HepG2 (cell line): Measurements from ENCODE around the gene UTF1. TPM values are rescaled to one million over a fixed set of nuclear protein-coding genes. Genes with fewer than 3 reads are reported as not detected.

ENCODE experiments used
- ATAC-seq: fragments of 200-7000 bp; cut with Tn5 transposase; 3 replicates; pipeline ENCODE4 v1.9.1; 2020; ENCODE audit warnings: mild to moderate bottlenecking, moderate library complexity
- BruUV-seq: library from RNA; stranded (reverse); fragments of 400-500 nt; replicated peaks from 2 replicates; lab custom pipeline; 2021; lab: Mats Ljungman, UMichigan
- CTCF ChIA-PET: fragments of 300-600 bp; formaldehyde crosslinking; extraction: SDS; loops from one replicate; lab custom pipeline; 2021; ENCODE audit warnings: low total read pairs, inconsistent platforms, low intra/inter-chr PET ratio; lab: Yijun Ruan, JAX
- POLR2A ChIA-PET: fragments of 350-600 bp; sonication (Branson Sonifier 250); formaldehyde crosslinking; loops from one replicate; lab custom pipeline; 2020; ENCODE audit warnings: antibody characterized with exemption, inconsistent platforms; lab: Yijun Ruan, JAX
- DNase-seq: peaks from one replicate; pipeline ENCODE4 v3.0.0-alpha.2; 2015; ENCODE audit warnings: low spot score
- FAIRE-seq: peaks from 3 replicates; lab custom pipeline; 2011; peaks lifted over from hg19 to GRCh38; lab: Jason Lieb, UNC
- H2AFZ ChIP-seq: one replicate; pipeline ENCODE4 v1.6.1; 2011; ENCODE audit warnings: low read length, inconsistent platforms
- H3K27ac ChIP-seq: fragments of 300-600 bp; 3 replicates; pipeline ENCODE4 v1.8.0; 2011; ENCODE audit warnings: mixed run types, mild to moderate bottlenecking, mixed read lengths, low read length, inconsistent platforms; ENCODE audit not compliant: insufficient read depth; ENCODE audit errors: extremely low read length
- H3K27me3 ChIP-seq, 2 experiments: fragments of 200-600 bp in 1 of 2; 2 replicates in 1 of 2; 3 replicates in 1 of 2; pipeline versions ENCODE4 v1.6.0 to v1.8.0; 2011; ENCODE audit warnings: low read length in 2 of 2, mild to moderate bottlenecking in 2 of 2, moderate library complexity in 2 of 2, inconsistent platforms in 1 of 2; ENCODE audit not compliant: insufficient read depth in 2 of 2, control insufficient read depth in 1 of 2
- H3K36me3 ChIP-seq, 2 experiments: fragments of 200-600 bp in 1 of 2; replicated peaks in 1 of 2; 2 replicates in 1 of 2; 3 replicates in 1 of 2; pipeline versions ENCODE4 v1.5.1 to v1.8.0; 2011; ENCODE audit warnings: low read length in 2 of 2, inconsistent platforms in 1 of 2; ENCODE audit not compliant: insufficient read depth in 2 of 2, control insufficient read depth in 1 of 2
- H3K4me1 ChIP-seq: 2 replicates; pipeline ENCODE4 v1.5.1; 2012; ENCODE audit warnings: low read length, inconsistent platforms; ENCODE audit not compliant: insufficient read depth
- H3K4me2 ChIP-seq: 2 replicates; pipeline ENCODE4 v1.6.0; 2011; ENCODE audit warnings: low read depth, low read length, inconsistent platforms
- H3K4me3 ChIP-seq, 3 experiments: fragments of 200-600 bp in 1 of 3; sonication (generic), shearing (Covaris generic) in 1 of 3; replicated peaks in 1 of 3; 2 replicates each; pipeline ENCODE4 v1.5.1; 2011 to 2016; ENCODE audit warnings: low read length in 3 of 3, inconsistent platforms in 2 of 3, low read depth in 2 of 3, mild to moderate bottlenecking in 2 of 3, control low read depth in 1 of 3, mixed read lengths in 1 of 3; ENCODE audit not compliant: insufficient read depth in 1 of 3
- H3K79me2 ChIP-seq: one replicate; pipeline ENCODE4 v1.6.1; 2011; ENCODE audit warnings: low read length, inconsistent platforms; ENCODE audit not compliant: insufficient read depth
- H3K9ac ChIP-seq: 2 replicates; pipeline ENCODE4 v1.6.0; 2011; ENCODE audit warnings: mild to moderate bottlenecking, low read depth, low read length, inconsistent platforms; ENCODE audit not compliant: insufficient read depth
- H3K9me3 ChIP-seq: 2 replicates; pipeline ENCODE4 v1.5.1; 2012; ENCODE audit warnings: mild to moderate bottlenecking, low read length
- H4K20me1 ChIP-seq: 2 replicates; pipeline ENCODE4 v1.6.0; 2011; ENCODE audit warnings: inconsistent platforms, mild to moderate bottlenecking, low read length, moderate library complexity; ENCODE audit not compliant: insufficient read depth
- ATF7-NPFF ChIP-seq: sonication (generic); formaldehyde crosslinking; IDR thresholded peaks from 2 replicates; pipeline ENCODE4 v1.8.1; 2023; ENCODE audit warnings: mild to moderate bottlenecking, low read depth, missing genetic modification reagents, moderate library complexity
- BORCS8-MEF2B ChIP-seq: sonication (generic); formaldehyde crosslinking; IDR thresholded peaks from 2 replicates; pipeline ENCODE4 v1.8.0; 2022; ENCODE audit warnings: mild to moderate bottlenecking, missing genetic modification reagents
- HINFP ChIP-seq: sonication (generic); formaldehyde crosslinking; IDR thresholded peaks from 2 replicates; pipeline ENCODE4 v1.4.0; 2020; ENCODE audit warnings: low read depth, mild to moderate bottlenecking, missing genetic modification reagents
- RFXAP ChIP-seq: sonication (generic); formaldehyde crosslinking; IDR thresholded peaks from 2 replicates; pipeline ENCODE4 v1.4.0; 2020; ENCODE audit warnings: missing genetic modification reagents, borderline replicate concordance
- TAF15 ChIP-seq: fragments of 200-400 bp; formaldehyde crosslinking; IDR thresholded peaks from one replicate; pipeline ENCODE4 v1.6.1; 2018; ENCODE audit warnings: mild to moderate bottlenecking, low read depth, low read length; ENCODE audit not compliant: poor library complexity, severe bottlenecking
- ZNF138 ChIP-seq: sonication (generic); formaldehyde crosslinking; IDR thresholded peaks from 2 replicates; pipeline ENCODE4 v1.5.0; 2020; ENCODE audit warnings: mild to moderate bottlenecking, low read depth, missing genetic modification reagents
- ZNF619 ChIP-seq: sonication (generic); formaldehyde crosslinking; IDR thresholded peaks from 2 replicates; pipeline ENCODE4 v1.4.0; 2020; ENCODE audit warnings: mild to moderate bottlenecking, missing genetic modification reagents
- WGBS: methylation state at CpG from one replicate; pipeline ENCODE4 v1.1.6; 2017; ENCODE audit warnings: low lambda C conversion rate; 5-methylcytosine and 5-hydroxymethylcytosine counted together
- in situ Hi-C: cut with HindIII; loops from 2 replicates; pipeline ENCODE4 v1.10.0; 2017; ENCODE audit warnings: low pct_unique_long_range_greater_than_20kb; ENCODE audit not compliant: extremely low pct_ligation_motif_present
- intact Hi-C: fragments of 100-400 bp; cut with micrococcal nuclease; formaldehyde crosslinking; loops from one replicate; pipeline ENCODE4 v1.10.0; 2022; ENCODE audit not compliant: unreplicated experiment
- polyA plus RNA-seq, 8 experiments: library from polyadenylated mRNA; depleted of rRNA in 3 of 8; stranded (reverse) in 7 of 8; unstranded in 1 of 8; fragments of >200 nt; fragmentation: Illumina TruSeq in 4 of 8; extraction: Trizol in 4 of 8; gene quantifications; 2 replicates each; pipeline versions ENCODE4 v1.2.1 to v1.2.3, GENCODE V29; 2011 to 2016; ENCODE audit warnings: low read depth in 4 of 8, missing spikeins in 1 of 8, mixed read lengths in 1 of 8; ENCODE audit not compliant: insufficient read depth in 1 of 8
- total RNA-seq, 5 experiments: library from RNA; depleted of rRNA; stranded (reverse); fragments of >200 nt; fragmentation: Illumina TruSeq; extraction: Trizol; gene quantifications; 2 replicates each; pipeline ENCODE4 v1.2.3, GENCODE V29; 2016; ENCODE audit warnings: low read depth in 1 of 5

Gene UTF1
- total and polyA plus RNA-seq, 2 of the 13 experiments (the other 11 are each of a cell fraction or from before 2014, with no cell fraction given): not detected

- FAIRE-seq (no peak), ATAC-seq (no peak), DNase-seq (no peak)
- Histone ChIP-seq H4K20me1 (peaks cover 5% of the 10 kb centered on the region; the same call in 1 of the 2 replicates), H3K27me3 (peaks cover 13 to 74% of the 10 kb centered on the region in 2 experiments; a peak in 4 of 5 replicates), H2AFZ (no peak overlapping the region), H3K27ac (no peak overlapping the region), H3K4me1 (no peaks in the 10 kb centered on the region), H3K9me3 (no peaks in the 10 kb centered on the region), H3K36me3 (no peaks in the 10 kb centered on the region), H3K79me2 (no peaks in the 10 kb centered on the region), H3K4me2 (no peak overlapping the region), H3K4me3 (no peak overlapping the region), H3K9ac (no peak overlapping the region)
- POLR2A ChIA-PET: no interaction called here
- BruUV-seq: no TSS peak
- CTCF ChIA-PET: no interaction called here
- TF ChIP-seq TAF15 (no peak), ZNF619 (CRISPR knock-in tag) (no peak), ATF7-NPFF (no peak), RFXAP (no peak), ZNF138 (CRISPR knock-in tag) (no peak), HINFP (CRISPR knock-in tag) (no peak), BORCS8-MEF2B (CRISPR knock-in tag) (no peak)
- intact Hi-C loops (no loop called here), in situ Hi-C loops (no loop called here)
- WGBS: 27% methylated on average over 26 of the region's 26 CpGs
Observed at GRCh38 chr10:133216776-133217175, 13.2 kb upstream of the UTF1 start.
